ENCODE data around the gene BPIFB6. TPM values are rescaled to one million over a fixed set of nuclear protein-coding genes. Genes with fewer than 3 reads are reported as not detected.

The BPIFB6 gene
- total RNA-seq, 1 experiment from 2014 or later: not detected

GRCh38 chr20:32995802-32996201 lies 35.6 kb upstream of the BPIFB6 start:
- H3K9ac ChIP-seq (ENCODE audit: low read length): no peak overlapping the region

GRCh38 chr20:32997431-32997830 lies 34.0 kb upstream of the BPIFB6 start:
- Histone ChIP-seq H3K9ac (ENCODE audit: low read length) (no peak overlapping the region), H3K4me1 (ENCODE audit: low read length) (no peaks in the 10 kb centered on the region), H4K20me1 (ENCODE audit: insufficient read depth, low read depth, low read length) (no peaks in the 10 kb centered on the region), H3K4me3 (ENCODE audit: low read length) (no peak overlapping the region), H3K9me2 (replicated peaks; ENCODE audit: insufficient read depth, low read length) (no peaks in the 10 kb centered on the region), H3K4me2 (ENCODE audit: low read depth, low read length, poor library complexity, severe bottlenecking) (no peak overlapping the region), H3K36me3 (ENCODE audit: insufficient read depth, low read length) (no peaks in the 10 kb centered on the region), H3K27ac (ENCODE audit: low read length) (no peak overlapping the region), H2AFZ (ENCODE audit: low read length) (no peak overlapping the region), H3K27me3 (ENCODE audit: low read length) (no peaks in the 10 kb centered on the region), H3K79me2 (ENCODE audit: low read length) (no peaks in the 10 kb centered on the region), H3K9me3 (ENCODE audit: low read length) (no peaks in the 10 kb centered on the region)
- no peak for DNase-seq

More at GRCh38 chr20:32995802-32996201, 35.6 kb upstream of the BPIFB6 start:
- H3K27me3 ChIP-seq (ENCODE audit: low read length): no peaks in the 10 kb centered on the region
- no peaks in the 10 kb centered on the region for H3K9me3 ChIP-seq (ENCODE audit: low read length)
- no peaks in the 10 kb centered on the region for H4K20me1 ChIP-seq (ENCODE audit: insufficient read depth, low read depth, low read length)
- no peak overlapping the region for H3K4me2 ChIP-seq (ENCODE audit: low read depth, low read length, poor library complexity, severe bottlenecking)
- H3K9me2 ChIP-seq (replicated peaks; ENCODE audit: insufficient read depth, low read length): no peaks in the 10 kb centered on the region
- H3K79me2 ChIP-seq (ENCODE audit: low read length): no peaks in the 10 kb centered on the region
- no peak overlapping the region for H3K27ac ChIP-seq (ENCODE audit: low read length)
- DNase-seq: no peak
- no peaks in the 10 kb centered on the region for H3K36me3 ChIP-seq (ENCODE audit: insufficient read depth, low read length)
- no peak overlapping the region for H2AFZ ChIP-seq (ENCODE audit: low read length)
- H3K4me3 ChIP-seq (ENCODE audit: low read length): no peak overlapping the region
- H3K4me1 ChIP-seq (ENCODE audit: low read length): no peaks in the 10 kb centered on the region

DNA sequence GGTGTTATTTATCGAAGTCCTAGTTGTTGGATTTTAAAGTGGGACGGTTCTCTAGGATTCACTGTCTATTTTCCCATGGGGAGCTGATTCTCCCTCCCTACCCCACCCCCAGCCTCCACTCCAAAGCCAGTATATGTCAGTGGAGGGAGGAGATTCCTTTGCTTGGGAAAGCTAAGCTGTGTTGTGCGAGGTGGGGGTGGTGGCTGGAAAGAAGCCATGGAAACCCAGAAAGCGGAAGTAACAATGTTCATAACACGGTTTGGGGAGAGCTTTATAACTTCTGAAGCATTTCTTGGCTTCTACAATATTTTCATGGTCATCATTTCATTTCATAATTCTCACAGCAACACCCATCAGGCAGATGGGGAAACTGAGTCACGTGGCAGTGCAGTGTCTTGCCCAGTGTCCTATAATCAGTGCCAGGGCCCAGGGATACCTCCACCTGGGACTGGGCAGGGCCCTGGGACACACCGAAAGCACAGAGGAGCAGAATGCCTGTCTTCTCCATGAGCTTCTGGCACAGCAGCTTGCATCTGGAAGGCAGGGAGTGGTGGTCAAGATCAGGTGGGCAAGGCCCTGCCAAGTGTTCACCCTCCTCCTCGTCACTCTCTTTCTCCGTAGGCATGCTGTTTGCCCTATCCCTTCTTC lies 31.7 kb upstream of the BPIFB6 start:
- Histone ChIP-seq H3K4me1 (ENCODE audit: low read length) (no peaks in the 10 kb centered on the region), H3K79me2 (ENCODE audit: low read length) (no peaks in the 10 kb centered on the region), H3K4me2 (ENCODE audit: low read depth, low read length, poor library complexity, severe bottlenecking) (no peak overlapping the region), H3K27me3 (ENCODE audit: low read length) (no peaks in the 10 kb centered on the region), H3K9me3 (ENCODE audit: low read length) (no peaks in the 10 kb centered on the region), H3K9me2 (replicated peaks; ENCODE audit: insufficient read depth, low read length) (no peaks in the 10 kb centered on the region), H3K9ac (ENCODE audit: low read length) (no peak overlapping the region), H3K4me3 (ENCODE audit: low read length) (no peak overlapping the region), H3K36me3 (ENCODE audit: insufficient read depth, low read length) (no peaks in the 10 kb centered on the region), H3K27ac (ENCODE audit: low read length) (no peak overlapping the region), H4K20me1 (ENCODE audit: insufficient read depth, low read depth, low read length) (no peaks in the 10 kb centered on the region), H2AFZ (ENCODE audit: low read length) (no peak overlapping the region)
- DNase-seq: no peak

DNA sequence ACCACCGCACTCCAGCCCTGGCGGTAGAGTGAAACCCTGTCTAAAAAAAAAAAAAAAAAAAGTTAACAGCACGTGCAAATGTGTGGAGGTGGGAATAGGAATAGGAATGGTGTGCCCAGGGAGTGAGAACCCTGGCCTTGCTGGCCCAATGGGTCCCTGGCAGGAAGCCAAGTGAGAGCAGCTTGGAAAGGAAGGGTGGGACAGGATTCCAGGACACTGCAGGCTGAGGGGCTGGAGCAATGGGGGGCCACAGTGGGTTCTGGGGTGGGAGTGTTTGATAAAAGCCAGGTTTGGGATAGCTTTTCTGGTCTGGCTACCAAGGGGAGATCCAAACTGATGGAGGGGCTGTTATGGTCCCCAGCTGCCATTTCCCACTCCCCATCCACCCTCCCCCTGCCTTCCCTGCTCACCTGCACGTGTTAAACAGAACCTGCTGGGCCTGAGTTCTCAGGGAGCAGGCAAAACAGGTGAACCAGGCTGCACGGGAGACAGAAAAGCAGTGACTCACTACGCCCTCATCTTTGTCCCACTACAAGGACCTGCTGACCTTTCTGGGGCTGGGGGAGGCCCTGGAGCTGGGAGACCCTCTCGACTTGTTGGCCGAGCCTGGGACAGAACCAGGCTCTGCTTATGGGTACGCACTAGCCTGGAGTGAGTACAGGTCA lies 30.5 kb upstream of the BPIFB6 start:
- no peaks in the 10 kb centered on the region for H3K36me3 ChIP-seq (ENCODE audit: insufficient read depth, low read length)
- H3K27me3 ChIP-seq (ENCODE audit: low read length): no peaks in the 10 kb centered on the region
- H3K4me1 ChIP-seq (ENCODE audit: low read length): no peaks in the 10 kb centered on the region
- H3K9ac ChIP-seq (ENCODE audit: low read length): no peak overlapping the region
- H3K4me3 ChIP-seq (ENCODE audit: low read length): no peak overlapping the region
- H3K27ac ChIP-seq (ENCODE audit: low read length): no peak overlapping the region
- no peaks in the 10 kb centered on the region for H4K20me1 ChIP-seq (ENCODE audit: insufficient read depth, low read depth, low read length)
- DNase-seq: no peak
- no peak overlapping the region for H2AFZ ChIP-seq (ENCODE audit: low read length)
- no peaks in the 10 kb centered on the region for H3K9me2 ChIP-seq (replicated peaks; ENCODE audit: insufficient read depth, low read length)
- H3K79me2 ChIP-seq (ENCODE audit: low read length): no peaks in the 10 kb centered on the region
- H3K9me3 ChIP-seq (ENCODE audit: low read length): peaks cover 4% of the 10 kb centered on the region; the same call in 1 of the 2 replicates
- H3K4me2 ChIP-seq (ENCODE audit: low read depth, low read length, poor library complexity, severe bottlenecking): no peak overlapping the region

DNA sequence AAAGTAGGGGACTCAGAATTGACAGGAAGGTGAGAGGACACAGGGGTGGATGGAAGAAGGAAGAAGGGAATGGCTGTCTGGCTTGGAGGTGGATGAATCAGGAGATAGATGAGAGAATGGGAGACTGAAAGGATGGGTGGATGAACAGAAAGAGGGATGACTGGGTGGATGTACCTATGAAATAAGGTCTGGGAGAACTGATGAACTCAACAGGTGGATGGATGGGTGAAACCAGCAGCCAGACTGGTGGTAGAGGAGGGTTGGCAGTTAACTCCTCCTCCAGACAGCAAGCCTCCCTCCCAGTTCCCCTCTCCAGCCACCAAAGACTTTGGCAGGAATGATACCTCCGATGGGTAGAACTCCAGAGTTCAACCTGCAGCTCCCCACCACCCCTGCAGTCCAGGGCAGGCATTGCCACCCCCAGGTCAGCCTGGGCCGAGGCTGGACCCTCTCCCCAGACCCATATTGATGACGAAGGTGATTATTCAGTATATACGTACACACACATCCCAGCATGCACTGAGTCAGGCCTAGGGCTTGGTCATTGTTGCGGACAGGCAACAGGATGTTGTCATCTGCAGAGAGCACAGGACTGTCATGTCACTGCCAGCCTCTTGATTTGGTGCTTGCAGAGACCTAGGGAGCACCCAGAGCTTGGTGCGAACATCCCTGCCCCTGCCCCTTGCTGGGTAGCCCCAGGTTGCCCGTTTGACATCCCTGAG lies 29.2 kb upstream of the BPIFB6 start:
- Histone ChIP-seq H2AFZ (ENCODE audit: low read length) (no peak overlapping the region), H3K4me2 (ENCODE audit: low read depth, low read length, poor library complexity, severe bottlenecking) (no peak overlapping the region), H3K36me3 (ENCODE audit: insufficient read depth, low read length) (no peaks in the 10 kb centered on the region), H3K9me3 (ENCODE audit: low read length) (peaks cover 4% of the 10 kb centered on the region; the same call in 1 of the 2 replicates), H3K9ac (ENCODE audit: low read length) (no peak overlapping the region), H3K4me1 (ENCODE audit: low read length) (no peaks in the 10 kb centered on the region), H3K27ac (ENCODE audit: low read length) (no peak overlapping the region), H3K9me2 (replicated peaks; ENCODE audit: insufficient read depth, low read length) (no peaks in the 10 kb centered on the region), H4K20me1 (ENCODE audit: insufficient read depth, low read depth, low read length) (no peaks in the 10 kb centered on the region), H3K4me3 (ENCODE audit: low read length) (no peak overlapping the region), H3K79me2 (ENCODE audit: low read length) (no peaks in the 10 kb centered on the region), H3K27me3 (ENCODE audit: low read length) (no peaks in the 10 kb centered on the region)
- DNase-seq: no peak

GRCh38 chr20:33004141-33004751 lies 27.2 kb upstream of the BPIFB6 start, which contains the start of gene SUN5:
SUN5 (minus strand) TSS chr20:33004433; CDS start chr20:33004340, 93 bp downstream.
- no peaks in the 10 kb centered on the region for H3K79me2 ChIP-seq (ENCODE audit: low read length)
- H3K9me2 ChIP-seq (replicated peaks; ENCODE audit: insufficient read depth, low read length): no peaks in the 10 kb centered on the region
- H3K27me3 ChIP-seq (ENCODE audit: low read length): no peaks in the 10 kb centered on the region
- H3K9ac ChIP-seq (ENCODE audit: low read length): no peak within 1 kb of the TSS
- H3K4me2 ChIP-seq (ENCODE audit: low read depth, low read length, poor library complexity, severe bottlenecking): no peak within 1 kb of the TSS
- peaks cover 4% of the 10 kb centered on the region; the same call in 1 of the 2 replicates for H3K9me3 ChIP-seq (ENCODE audit: low read length)
- no peaks in the 10 kb centered on the region for H4K20me1 ChIP-seq (ENCODE audit: insufficient read depth, low read depth, low read length)
- H3K27ac ChIP-seq (ENCODE audit: low read length): no peak within 1 kb of the TSS
- H3K4me1 ChIP-seq (ENCODE audit: low read length): no peaks in the 10 kb centered on the region
- no peak for DNase-seq
- H2AFZ ChIP-seq (ENCODE audit: low read length): no peak within 1 kb of the TSS
- H3K36me3 ChIP-seq (ENCODE audit: insufficient read depth, low read length): no peaks in the 10 kb centered on the region
- no peak within 1 kb of the TSS for H3K4me3 ChIP-seq (ENCODE audit: low read length)

- no peaks in the 10 kb centered on the region for H3K4me1 ChIP-seq (ENCODE audit: low read length)
- peak; percentile 77 for DNase-seq
- H3K9me2 ChIP-seq (replicated peaks; ENCODE audit: insufficient read depth, low read length): no peaks in the 10 kb centered on the region
- no peak overlapping the region for H2AFZ ChIP-seq (ENCODE audit: low read length)
- no peaks in the 10 kb centered on the region for H3K79me2 ChIP-seq (ENCODE audit: low read length)
- H3K36me3 ChIP-seq (ENCODE audit: insufficient read depth, low read length): no peaks in the 10 kb centered on the region
- no peak overlapping the region for H3K27ac ChIP-seq (ENCODE audit: low read length)
- no peaks in the 10 kb centered on the region for H3K27me3 ChIP-seq (ENCODE audit: low read length)
- H4K20me1 ChIP-seq (ENCODE audit: insufficient read depth, low read depth, low read length): no peaks in the 10 kb centered on the region
- H3K4me2 ChIP-seq (ENCODE audit: low read depth, low read length, poor library complexity, severe bottlenecking): no peak overlapping the region
- no peak overlapping the region for H3K4me3 ChIP-seq (ENCODE audit: low read length)
- H3K9ac ChIP-seq (ENCODE audit: low read length): no peak overlapping the region
- peaks cover 4% of the 10 kb centered on the region; the same call in 1 of the 2 replicates for H3K9me3 ChIP-seq (ENCODE audit: low read length)
Measured at GRCh38 chr20:33005132-33005566, 26.3 kb upstream of the BPIFB6 start.

All from Karpas-422 (cell line).